Ovary (tissue), 3 donors: ENCODE results near the gene PLCB1.

ENCODE experiments used
- CTCF ChIP-seq, 3 donors: fragments of 450-650 bp in 2 of 3; fragments of 200-600 bp in 1 of 3; IDR thresholded peaks; one replicate each; pipeline versions ENCODE4 v1.5.1 to v1.8.0; 2016 to 2022; ENCODE audit warnings: antibody characterized with exemption in 3 of 3, mild to moderate bottlenecking in 1 of 3
- EP300 ChIP-seq: sonication (generic); formaldehyde crosslinking; IDR thresholded peaks from one replicate; pipeline ENCODE4 v1.6.1; 2017; ENCODE audit warnings: antibody characterized with exemption
- donor health status: DM: no; HTN: no; CAD: no.

- no peak for TF ChIP-seq CTCF (IDR thresholded peaks at IDR 0.05)
- no peak for TF ChIP-seq EP300
Measured at GRCh38 chr20:8365634-8366033, 233.6 kb downstream of the PLCB1 start.
